Activated T-cell treated with anti-CD3 and anti-CD28 coated beads for 24 hours (primary cell): Measurements from ENCODE around the gene STK35.

ENCODE experiments used
- DNase-seq: peaks from one replicate; pipeline ENCODE4 v3.0.0-alpha.2; 2020; ENCODE audit warnings: low read depth

STK35 gene

DNA sequence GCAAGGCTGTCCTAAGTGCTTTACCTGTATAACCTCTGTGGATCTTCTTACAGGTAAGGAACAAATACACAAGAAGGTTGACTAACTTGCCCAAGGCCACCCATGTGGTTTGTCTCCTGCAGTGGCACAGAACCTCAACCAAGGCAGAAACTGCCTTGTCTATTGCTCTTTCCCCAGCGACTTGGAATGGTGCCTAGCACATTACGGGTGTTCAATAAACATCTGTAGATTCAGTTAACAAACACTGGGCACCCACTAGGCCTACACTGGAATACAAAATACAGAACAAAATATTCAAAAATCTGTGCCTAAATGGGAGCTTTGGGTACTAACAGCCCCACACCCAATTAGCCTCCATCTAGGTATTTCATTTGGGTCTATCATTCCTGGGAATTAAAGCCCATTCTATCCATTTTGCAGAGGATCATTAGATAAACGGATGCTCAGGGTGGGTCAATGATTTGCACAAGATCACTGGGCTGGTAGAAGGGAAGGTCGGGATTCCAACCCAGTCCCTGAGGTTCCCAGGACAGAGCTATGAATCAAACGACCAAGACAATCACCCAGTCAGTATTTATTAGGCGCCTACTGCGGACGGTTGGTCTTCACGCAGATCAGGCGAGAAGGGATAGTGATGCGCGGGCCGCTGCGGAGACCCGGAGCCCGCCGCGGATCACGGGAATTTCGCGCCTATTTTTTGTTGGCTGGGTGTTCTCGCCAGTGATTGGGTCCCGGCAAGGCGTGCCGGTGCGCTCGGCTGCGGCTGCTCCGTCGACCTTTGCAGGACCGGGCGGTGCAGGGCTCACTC lies at the start of gene STK35:
Gene STK35, plus strand, starts transcription at position 771 of the 808 bp plus-strand sequence. CDS start 55 bp downstream, outside the sequence.
- peak; percentile 67 for DNase-seq

DNA sequence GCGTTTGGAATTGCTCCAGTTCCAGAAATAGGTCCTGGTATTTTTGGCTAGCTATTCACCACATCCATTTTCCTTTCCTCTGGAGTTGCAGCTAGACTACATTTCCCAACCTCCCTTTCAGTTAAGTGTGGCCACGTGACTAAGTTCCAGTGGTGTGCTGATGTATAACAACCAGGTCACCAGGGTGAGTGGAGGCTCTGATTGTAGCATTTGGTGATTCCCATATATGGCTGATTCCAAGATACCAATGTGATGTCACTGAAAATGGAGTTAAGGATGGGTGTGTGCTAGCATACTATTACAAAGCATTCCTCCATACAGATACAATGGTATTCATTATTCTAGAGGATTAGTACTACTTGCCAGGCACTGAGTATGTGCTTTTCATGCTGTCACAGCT lies 49.7 kb upstream of the STK35 start:
- DNase-seq = no peak

DNA sequence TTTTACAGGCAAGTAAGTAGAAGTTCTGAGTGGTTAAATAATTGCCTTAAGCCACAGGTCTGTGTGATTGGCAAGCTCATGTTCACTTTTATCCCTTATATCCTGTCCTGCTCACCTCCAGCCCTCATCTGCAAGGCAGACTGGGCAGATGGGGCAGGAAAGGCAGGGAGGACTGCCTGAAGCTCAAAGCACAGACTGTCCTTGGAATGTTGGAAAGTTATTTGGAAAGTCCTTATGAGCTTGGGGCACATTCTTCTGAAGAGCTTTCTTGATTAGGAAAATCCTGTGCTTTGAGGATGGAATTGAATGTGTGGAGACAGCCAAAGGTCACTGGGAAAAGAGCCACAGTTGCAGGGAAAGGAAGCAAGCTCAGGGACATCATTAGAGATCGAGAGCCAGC lies 48.9 kb upstream of the STK35 start:
- DNase-seq = no peak

- DNase-seq = no peak
These were observed 48.0 kb upstream of the STK35 start for GRCh38 chr20:2053615-2054014.

- DNase-seq = no peak
These were observed 46.7 kb upstream of the STK35 start for GRCh38 chr20:2054911-2055310.

GRCh38 chr20:2059411-2059810 lies 42.2 kb upstream of the STK35 start:
- DNase-seq = no peak

DNA sequence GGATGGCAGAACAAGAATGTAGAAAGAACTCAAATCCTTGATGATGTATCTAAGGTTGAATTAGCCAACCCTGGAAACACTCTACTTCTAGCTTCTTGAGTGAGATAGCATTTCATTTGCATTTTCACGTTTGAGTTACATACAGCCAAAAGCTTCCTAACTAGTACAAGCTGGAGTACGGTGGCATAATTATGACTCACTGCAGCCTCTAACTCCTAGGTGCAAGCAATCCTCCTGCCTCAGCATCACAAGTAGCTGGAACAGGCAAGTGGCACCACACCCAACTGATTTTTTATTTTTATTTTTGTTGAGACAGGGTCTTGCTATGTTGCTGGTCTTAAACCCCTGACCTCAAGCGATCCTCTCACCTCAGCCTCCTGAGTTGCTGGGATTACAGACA lies 36.5 kb upstream of the STK35 start:
- DNase-seq = no peak

- DNase-seq = no peak
These were observed 35.0 kb upstream of the STK35 start for GRCh38 chr20:2066461-2067122.

DNA sequence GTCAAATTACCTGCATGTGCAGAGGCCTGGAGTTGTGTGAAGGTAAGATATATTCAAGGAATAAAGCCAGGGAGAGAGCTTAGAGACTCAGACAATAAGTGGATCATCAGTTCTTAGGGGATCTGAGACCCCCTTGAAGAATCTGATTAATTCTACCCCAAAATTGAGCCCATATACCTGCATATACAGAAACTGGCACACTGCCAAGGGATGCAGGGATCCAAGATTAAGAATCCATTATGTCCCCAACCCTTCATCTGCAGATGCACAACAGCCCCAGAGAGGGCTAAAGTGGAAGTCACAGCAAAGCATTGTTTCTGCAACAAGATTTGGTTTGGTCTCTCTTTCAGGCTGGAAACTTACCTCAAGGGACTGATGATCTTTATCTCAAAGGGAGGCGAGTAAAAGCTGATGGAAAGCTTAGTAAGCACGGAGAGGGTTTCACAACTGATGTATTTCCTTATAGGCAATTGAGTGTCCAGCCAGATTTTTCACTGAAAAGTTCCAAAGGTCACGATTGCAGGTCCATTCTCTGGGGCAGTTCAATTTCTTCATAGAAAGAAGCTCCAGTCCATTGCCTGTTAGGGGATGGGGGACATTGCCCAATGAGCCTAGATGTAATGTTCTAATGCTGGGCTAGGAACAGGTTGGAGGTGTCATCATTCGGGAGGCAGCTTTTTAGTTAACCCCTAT lies 20.9 kb upstream of the STK35 start:
- DNase-seq = no peak

DNA sequence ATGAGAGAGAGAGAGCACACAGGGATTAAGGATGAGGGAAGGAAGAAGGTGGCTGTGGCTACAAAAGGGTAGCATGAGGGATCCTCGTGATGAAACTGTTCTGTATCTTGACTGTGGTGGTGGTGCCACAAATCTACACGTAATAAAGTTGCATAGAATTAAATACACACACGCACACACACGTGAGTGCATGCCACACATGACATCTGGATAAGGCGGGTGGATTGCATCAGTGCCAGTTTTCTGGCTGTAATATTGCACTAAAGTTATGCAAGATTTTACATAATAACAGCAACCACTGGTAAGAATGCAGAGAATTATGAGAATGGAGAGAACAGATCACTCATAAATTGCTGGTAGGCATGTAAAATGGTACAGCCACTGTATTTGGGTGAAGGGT lies 16.9 kb upstream of the STK35 start:
- DNase-seq = no peak

DNA sequence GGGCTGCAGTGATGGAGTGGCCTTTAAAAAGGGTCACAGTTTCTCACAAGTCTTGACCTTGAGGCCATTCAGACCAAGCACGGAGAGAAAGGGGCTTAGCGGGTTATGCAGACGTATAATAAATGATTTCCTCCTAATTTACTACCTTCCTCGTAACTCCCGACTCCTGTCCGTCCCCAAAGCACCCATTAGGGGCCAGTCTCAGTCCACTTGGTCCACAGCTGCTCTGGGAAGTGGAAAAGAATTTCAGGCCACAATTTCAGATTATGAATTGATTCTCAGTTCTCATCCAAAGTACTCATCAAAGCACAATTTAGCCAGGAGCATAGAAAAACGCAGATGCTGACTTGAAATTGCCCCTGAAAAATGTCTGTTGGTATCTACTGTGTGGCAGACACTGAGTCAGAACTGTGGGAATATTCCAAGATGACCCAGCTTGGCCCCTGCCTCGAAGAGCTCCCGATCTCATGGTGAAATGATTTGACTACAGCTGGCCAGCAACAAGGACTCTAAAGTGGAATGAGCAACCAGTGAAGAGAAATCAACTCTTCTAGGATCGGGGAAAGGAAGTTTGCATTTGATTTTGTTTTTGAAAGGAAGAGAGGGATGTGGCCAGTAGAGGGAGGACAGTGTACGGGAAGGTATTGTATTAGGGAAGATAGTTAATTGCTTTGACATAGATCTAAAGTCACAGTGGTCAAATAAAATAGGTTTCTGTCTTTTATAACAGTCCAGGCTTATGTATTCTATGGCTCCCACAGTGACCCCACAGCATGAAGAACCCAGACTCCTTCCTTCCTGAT lies 15.2 kb upstream of the STK35 start:
- no peak for DNase-seq

DNA sequence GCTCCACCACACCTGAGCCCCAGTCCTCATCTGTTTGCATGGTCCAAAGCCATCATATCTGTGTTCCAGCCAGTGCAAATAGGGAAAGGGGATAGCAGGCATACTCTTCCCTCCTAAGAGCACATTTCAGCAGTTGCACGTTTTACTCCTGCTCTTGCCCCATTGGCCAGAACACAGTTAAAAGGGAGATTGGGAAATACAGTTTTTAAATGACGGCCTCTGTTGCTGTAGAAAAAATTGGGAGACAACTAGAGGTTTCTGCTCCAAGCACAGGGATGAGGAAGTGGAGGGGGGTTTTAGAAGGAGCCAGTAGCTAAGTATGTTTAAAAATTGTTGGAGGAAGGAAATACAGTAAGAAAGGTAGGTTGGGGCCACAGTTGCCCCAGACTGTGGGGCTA lies 14.6 kb upstream of the STK35 start:
- DNase-seq = no peak

GRCh38 chr20:2088891-2089290 lies 12.7 kb upstream of the STK35 start:
- no peak for DNase-seq

GRCh38 chr20:2089447-2089846 lies 12.2 kb upstream of the STK35 start:
- DNase-seq = no peak

- DNase-seq = no peak
These were observed 8.4 kb upstream of the STK35 start for GRCh38 chr20:2093159-2093781.

GRCh38 chr20:2093883-2094282 lies 7.7 kb upstream of the STK35 start:
- no peak for DNase-seq

GRCh38 chr20:2101865-2102584 lies 398 bp downstream of the STK35 start:
- peak; percentile 82 for DNase-seq

DNA sequence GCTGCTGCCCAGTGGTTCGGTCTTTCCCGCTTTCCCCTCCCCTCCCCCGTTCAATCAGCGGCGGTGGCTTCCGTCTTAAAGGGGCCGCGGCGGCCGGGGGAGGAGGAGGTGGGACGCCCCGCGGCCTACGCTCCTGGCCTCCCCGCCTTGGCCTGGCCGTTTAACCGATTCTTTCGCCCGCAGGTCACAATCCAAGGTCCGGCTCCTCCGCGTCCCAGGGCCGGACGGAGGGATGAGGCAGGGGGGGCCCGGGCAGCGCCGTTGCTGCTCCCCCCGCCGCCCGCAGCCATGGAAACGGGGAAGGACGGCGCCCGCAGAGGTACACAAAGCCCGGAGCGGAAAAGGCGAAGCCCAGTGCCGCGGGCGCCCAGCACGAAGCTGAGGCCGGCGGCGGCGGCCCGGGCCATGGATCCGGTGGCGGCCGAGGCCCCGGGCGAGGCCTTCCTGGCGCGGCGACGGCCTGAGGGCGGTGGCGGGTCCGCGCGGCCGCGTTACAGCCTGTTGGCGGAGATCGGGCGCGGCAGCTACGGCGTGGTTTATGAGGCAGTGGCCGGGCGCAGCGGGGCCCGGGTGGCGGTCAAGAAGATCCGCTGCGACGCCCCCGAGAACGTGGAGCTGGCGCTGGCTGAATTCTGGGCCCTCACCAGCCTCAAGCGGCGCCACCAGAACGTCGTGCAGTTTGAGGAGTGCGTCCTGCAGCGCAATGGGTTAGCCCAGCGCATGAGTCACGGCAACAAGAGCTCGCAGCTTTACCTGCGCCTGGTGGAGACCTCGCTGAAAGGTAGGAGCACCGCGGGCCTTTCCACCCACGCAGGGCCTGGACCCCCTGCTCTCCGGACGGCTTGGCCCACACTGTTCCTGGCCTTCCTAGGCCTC lies 1.2 kb downstream of the STK35 start:
- peak; percentile 80 for DNase-seq

GRCh38 chr20:2103461-2104153 lies 2.0 kb downstream of the STK35 start:
- DNase-seq = no peak
